Epidermal melanocyte (primary cell): ENCODE measurements around the gene VWA3B.
"Not testable (repeated sequence)": the region's sequence is repeated elsewhere in the genome, so short reads cannot be mapped to it uniquely, and the experiment has no call there.

ENCODE experiments used
- DNase-seq: peaks from one replicate; pipeline ENCODE4 v3.0.0; 2011; ENCODE audit warnings: low spot score; ENCODE audit not compliant: insufficient read length

VWA3B gene

GRCh38 chr2:98088261-98088660, 1.3 kb downstream of the VWA3B start:
- no peak for DNase-seq

GRCh38 chr2:98089941-98090340, 3.0 kb downstream of the VWA3B start:
- DNase-seq, result no peak

- no peak for DNase-seq
Observed at GRCh38 chr2:98090951-98091350, 4.0 kb downstream of the VWA3B start.

- no peak for DNase-seq
Observed at GRCh38 chr2:98091738-98092137, 4.8 kb downstream of the VWA3B start.

- DNase-seq, result no peak
Observed at GRCh38 chr2:98093146-98093545, 6.2 kb downstream of the VWA3B start.

GRCh38 chr2:98093611-98094010, 6.6 kb downstream of the VWA3B start:
- DNase-seq, result no peak

GRCh38 chr2:98099939-98100743, 13.2 kb downstream of the VWA3B start:
- no peak for DNase-seq

- not testable (repeated sequence) for DNase-seq
Observed at GRCh38 chr2:98102315-98102714, 15.3 kb downstream of the VWA3B start.

GRCh38 chr2:98102878-98103277, 15.9 kb downstream of the VWA3B start:
- DNase-seq, result no peak

GRCh38 chr2:98108110-98108509, 21.1 kb downstream of the VWA3B start:
- no peak for DNase-seq

GRCh38 chr2:98110741-98111140, 23.8 kb downstream of the VWA3B start:
- no peak for DNase-seq

- DNase-seq, result no peak
Observed at GRCh38 chr2:98114643-98115330, 27.8 kb downstream of the VWA3B start.

- DNase-seq, result no peak
Observed at GRCh38 chr2:98118161-98118560, 31.2 kb downstream of the VWA3B start.

- no peak for DNase-seq
Observed at GRCh38 chr2:98118852-98119251, 31.9 kb downstream of the VWA3B start.

- DNase-seq, result no peak
Observed at GRCh38 chr2:98121149-98121548, 34.2 kb downstream of the VWA3B start.

- no peak for DNase-seq
Observed at GRCh38 chr2:98122524-98122923, 35.6 kb downstream of the VWA3B start.

GRCh38 chr2:98123286-98123685, 36.3 kb downstream of the VWA3B start:
- no peak for DNase-seq

GRCh38 chr2:98126061-98126460, 39.1 kb downstream of the VWA3B start:
- no peak for DNase-seq

GRCh38 chr2:98127229-98127989, 40.4 kb downstream of the VWA3B start:
- DNase-seq, result no peak

GRCh38 chr2:98128556-98129109, 41.7 kb downstream of the VWA3B start:
- no peak for DNase-seq

GRCh38 chr2:98130073-98130472, 43.1 kb downstream of the VWA3B start:
- not testable (repeated sequence) for DNase-seq
